Thoracic aorta (tissue), 2 donors: ENCODE results near the gene HAUS1. TPM values are rescaled to one million over a fixed set of nuclear protein-coding genes. Genes with fewer than 3 reads are reported as not detected.

Experiments
- ATAC-seq: fragments of 150-250 bp; one replicate; pipeline ENCODE4 v1.8.0; 2017; ENCODE audit warnings: low read depth; ENCODE audit not compliant: insufficient number of reproducible peaks, low FRiP score
- DNase-seq: peaks from one replicate; pipeline ENCODE4 v3.0.0-alpha.2; 2020; ENCODE audit warnings: low spot score
- H3K27ac ChIP-seq, 2 donors: fragments of 200-600 bp; sonication (generic); 1 replicate in 1 of 2; 2 replicates in 1 of 2; pipeline ENCODE4 v1.5.1; 2016; ENCODE audit warnings: mild to moderate bottlenecking in 2 of 2, moderate library complexity in 2 of 2
- H3K27me3 ChIP-seq: fragments of 200-600 bp; sonication (generic); replicated peaks from 2 replicates; pipeline ENCODE4 v1.6.0; 2016; ENCODE audit warnings: mild to moderate bottlenecking; ENCODE audit not compliant: insufficient read depth
- H3K36me3 ChIP-seq: fragments of 200-600 bp; sonication (generic); one replicate; pipeline ENCODE4 v1.5.1; 2016
- H3K4me1 ChIP-seq, 2 donors: fragments of 200-600 bp; sonication (generic); 1 replicate in 1 of 2; 2 replicates in 1 of 2; pipeline versions ENCODE4 v1.5.1 to v1.6.0; 2016; ENCODE audit warnings: low read depth in 2 of 2, mild to moderate bottlenecking in 1 of 2; ENCODE audit not compliant: control insufficient read depth in 1 of 2
- H3K4me3 ChIP-seq: fragments of 200-600 bp; sonication (generic); 2 replicates; pipeline ENCODE4 v1.5.1; 2016; ENCODE audit warnings: mild to moderate bottlenecking
- H3K9me3 ChIP-seq: fragments of 200-600 bp; sonication (generic); 2 replicates; pipeline ENCODE4 v1.5.1; 2016
- CTCF ChIP-seq: fragments of 200-600 bp; sonication (generic); IDR thresholded peaks from one replicate; pipeline ENCODE4 v1.5.1; 2019; ENCODE audit warnings: antibody characterized with exemption
- total RNA-seq, 2 donors: library from RNA; depleted of rRNA; stranded (reverse); fragments of >200 nt; gene quantifications; one replicate each; pipeline versions ENCODE4 v1.1.0 to v1.2.3, GENCODE V29; 2016

Gene HAUS1
- total RNA-seq, result 10 to 100 TPM; 12.9 to 21.3 TPM

- DNase-seq (peak; percentile 55), ATAC-seq (peak; percentile 91)
- Histone ChIP-seq H3K4me1 (peaks cover 7 to 19% of the 10 kb centered on the region in 2 donors), H3K36me3 (no peaks in the 10 kb centered on the region), H3K27me3 (no peaks in the 10 kb centered on the region), H3K9me3 (no peaks in the 10 kb centered on the region), H3K4me3 (peak within 1 kb of the TSS; percentile 85), H3K27ac (peak within 1 kb of the TSS; percentile 80 to 84)
- no peak for TF ChIP-seq CTCF
These were observed at the start of gene HAUS1 for GRCh38 chr18:46104128-46104911. Gene HAUS1, plus strand, starts transcription at chr18:46104385. Its CDS starts 27 bp downstream, at chr18:46104412.

GRCh38 chr18:46054956-46055837 is 49.0 kb upstream of the HAUS1 start:
- peak overlapping the region in 1 of 2 donors; percentile 5 for H3K27ac ChIP-seq
- no peak for ATAC-seq
- no peaks in the 10 kb centered on the region for H3K36me3 ChIP-seq
- no peak for TF ChIP-seq CTCF
- H3K4me1 ChIP-seq, result peaks cover 7 to 26% of the 10 kb centered on the region in 2 donors
- H3K9me3 ChIP-seq, result no peaks in the 10 kb centered on the region
- DNase-seq, result no peak
- H3K4me3 ChIP-seq, result no peak overlapping the region
- H3K27me3 ChIP-seq, result no peaks in the 10 kb centered on the region

GRCh38 chr18:46055838-46056230 is 48.4 kb upstream of the HAUS1 start:
- no peak for TF ChIP-seq CTCF
- ATAC-seq (no peak), DNase-seq (no peak)
- Histone ChIP-seq H3K4me3 (no peak overlapping the region), H3K9me3 (no peaks in the 10 kb centered on the region), H3K27me3 (no peaks in the 10 kb centered on the region), H3K4me1 (peaks cover 7 to 26% of the 10 kb centered on the region in 2 donors), H3K27ac (peak overlapping the region in 1 of 2 donors; percentile 5), H3K36me3 (no peaks in the 10 kb centered on the region)

- Histone ChIP-seq H3K36me3 (no peaks in the 10 kb centered on the region), H3K4me1 (peaks cover 0 to 3% of the 10 kb centered on the region in 2 donors), H3K27me3 (no peaks in the 10 kb centered on the region), H3K9me3 (no peaks in the 10 kb centered on the region), H3K4me3 (no peak overlapping the region), H3K27ac (no peak overlapping the region)
- no peak for DNase-seq
- ATAC-seq, result no peak
- TF ChIP-seq CTCF, result no peak
These were observed 43.8 kb upstream of the HAUS1 start for GRCh38 chr18:46060359-46060841.

GRCh38 chr18:46061387-46061786 is 42.8 kb upstream of the HAUS1 start:
- TF ChIP-seq CTCF, result no peak
- no peaks in the 10 kb centered on the region for H3K9me3 ChIP-seq
- no peak for DNase-seq
- no peaks in the 10 kb centered on the region for H3K4me1 ChIP-seq
- H3K36me3 ChIP-seq, result no peaks in the 10 kb centered on the region
- H3K27ac ChIP-seq, result no peak overlapping the region
- ATAC-seq, result no peak
- no peaks in the 10 kb centered on the region for H3K27me3 ChIP-seq
- H3K4me3 ChIP-seq, result no peak overlapping the region
